Left lobe of liver (tissue), 2 donors: Measurements from ENCODE around the gene TNK1. TPM values are rescaled to one million over a fixed set of nuclear protein-coding genes. Genes with fewer than 3 reads are reported as not detected.

Experiments
- ATAC-seq: fragments of 200-7000 bp; cut with Tn5 transposase; one replicate; pipeline ENCODE4 v1.9.1; 2020; ENCODE audit warnings: mild to moderate bottlenecking, moderate library complexity
- DNase-seq: peaks from one replicate; pipeline ENCODE4 v3.0.0-alpha.2; 2020; ENCODE audit warnings: low spot score
- total RNA-seq: library from RNA; stranded (reverse); gene quantifications from one replicate; pipeline ENCODE4 v1.2.1, GENCODE V29; 2021
- donor health status: DM: no; HTN: no; CAD: no; lungs with moderate emphysema.
- donor health status: DM: no; HTN: yes; CAD: no.

The TNK1 gene
- total RNA-seq, 1 donor from 2014 or later, result 5.2 TPM

GRCh38 chr17:7431231-7431630, 50.3 kb downstream of the TNK1 start:
- no peak for ATAC-seq
- DNase-seq, result no peak

GRCh38 chr17:7432296-7432695, 51.4 kb downstream of the TNK1 start:
- ATAC-seq (no peak), DNase-seq (no peak)

- peak; percentile 64 for DNase-seq
- peak; percentile 3 for ATAC-seq
Measured at GRCh38 chr17:7435676-7436555, 55.0 kb downstream of the TNK1 start.

- DNase-seq, result peak; percentile 89
- peak; percentile 81 for ATAC-seq
Measured at GRCh38 chr17:7436556-7437368, 55.9 kb downstream of the TNK1 start.

GRCh38 chr17:7437369-7437863, 56.5 kb downstream of the TNK1 start:
- no peak for DNase-seq

GRCh38 chr17:7437950-7438614, 57.2 kb downstream of the TNK1 start:
- ATAC-seq (no peak), DNase-seq (peak; percentile 67)

More at GRCh38 chr17:7437369-7437863, 56.5 kb downstream of the TNK1 start:
- ATAC-seq, result no peak

GRCh38 chr17:7438656-7439460, 58.0 kb downstream of the TNK1 start:
- no peak for DNase-seq
- no peak for ATAC-seq

Other genes with a start within 250 kb of the TNK1 start
- 526 TPM for gene ASGR1, start 201.7 kb upstream of the TNK1 start, total RNA-seq
- 5.5 TPM for gene DLG4, start 161.3 kb upstream of the TNK1 start, total RNA-seq
- gene ACADVL, start 161.2 kb upstream of the TNK1 start, total RNA-seq, result 1,044 TPM
- gene DVL2, start 146.6 kb upstream of the TNK1 start, total RNA-seq, result 10.0 TPM
- 16.5 TPM for gene PHF23, start 141.6 kb upstream of the TNK1 start, total RNA-seq
- 235 TPM for gene GABARAP, start 138.6 kb upstream of the TNK1 start, total RNA-seq
- gene CTDNEP1, start 129.4 kb upstream of the TNK1 start, total RNA-seq, result 35.1 TPM
- 27.5 TPM for gene ELP5, start 128.9 kb upstream of the TNK1 start, total RNA-seq
- 20.5 TPM for gene CLDN7, start 118.6 kb upstream of the TNK1 start, total RNA-seq
- 0.48 TPM for gene SLC2A4, start 99.4 kb upstream of the TNK1 start, total RNA-seq
- gene YBX2, start 86.5 kb upstream of the TNK1 start, total RNA-seq, result 0.81 TPM
- 242 TPM for gene EIF5A, start 73.5 kb upstream of the TNK1 start, total RNA-seq
- gene GPS2, start 65.7 kb upstream of the TNK1 start, total RNA-seq, result 21.2 TPM
- gene NEURL4, start 51.8 kb upstream of the TNK1 start, total RNA-seq, result 17.0 TPM
- gene ACAP1, start 44.6 kb upstream of the TNK1 start, total RNA-seq, result 3.4 TPM
- gene KCTD11, start 28.9 kb upstream of the TNK1 start, total RNA-seq, result 2.6 TPM
- gene TMEM95, start 25.9 kb upstream of the TNK1 start, total RNA-seq, result not detected
- 7.0 TPM for gene PLSCR3, start 13.4 kb downstream of the TNK1 start, total RNA-seq
- gene TMEM256, start 23.0 kb downstream of the TNK1 start, total RNA-seq, result 80.1 TPM
- gene NLGN2, start 26.8 kb downstream of the TNK1 start, total RNA-seq, result 3.9 TPM
- gene SPEM1, start 39.2 kb downstream of the TNK1 start, total RNA-seq, result not detected
- not detected for gene SPEM2, start 44.5 kb downstream of the TNK1 start, total RNA-seq
- not detected for gene SPEM3, start 47.8 kb downstream of the TNK1 start, total RNA-seq
- gene TMEM102, start 54.3 kb downstream of the TNK1 start, total RNA-seq, result 4.0 TPM
- 0.86 TPM for gene FGF11, start 58.4 kb downstream of the TNK1 start, total RNA-seq
- 10.9 TPM for gene CHRNB1, start 64.0 kb downstream of the TNK1 start, total RNA-seq
- 7.9 TPM for gene ZBTB4, start 98.5 kb downstream of the TNK1 start, total RNA-seq
- gene SLC35G6, start 100.4 kb downstream of the TNK1 start, total RNA-seq, result not detected
- gene POLR2A, start 103.3 kb downstream of the TNK1 start, total RNA-seq, result 55.9 TPM
- gene TNFSF12, start 168.0 kb downstream of the TNK1 start, total RNA-seq, result 9.3 TPM
- 5.9 TPM for gene TNFSF13, start 177.7 kb downstream of the TNK1 start, total RNA-seq
- 14.1 TPM for gene SENP3, start 180.8 kb downstream of the TNK1 start, total RNA-seq
- 44.2 TPM for gene CD68, start 198.5 kb downstream of the TNK1 start, total RNA-seq
- 49.4 TPM for gene MPDU1, start 202.8 kb downstream of the TNK1 start, total RNA-seq
- 0.20 TPM for gene SOX15, start 209.0 kb downstream of the TNK1 start, total RNA-seq
- 19.0 TPM for gene FXR2, start 233.8 kb downstream of the TNK1 start, total RNA-seq
- 100 TPM for gene SAT2, start 246.7 kb downstream of the TNK1 start, total RNA-seq
- gene SHBG, start 249.0 kb downstream of the TNK1 start, total RNA-seq, result 4.6 TPM